ENCODE data around the gene ERCC5. TPM values are rescaled to one million over a fixed set of nuclear protein-coding genes. Genes with fewer than 3 reads are reported as not detected.

The ERCC5 gene
- polyA plus RNA-seq, 1 donor (not counting 4 experiments of a cell fraction or from before 2014, with no cell fraction given) = 40.3 TPM

- H4K20me1 ChIP-seq (ENCODE audit: control insufficient read depth, extremely low read depth, insufficient read depth, low read length) = no peaks in the 10 kb centered on the region
These were observed 573 bp upstream of the ERCC5 start for GRCh38 chr13:102845289-102845629.

GRCh38 chr13:102846261-102847015 is 606 bp downstream of the ERCC5 start:
- H3K9me1 ChIP-seq (ENCODE audit: control insufficient read depth, extremely low read depth, insufficient read depth, low read length) = no peaks in the 10 kb centered on the region
- FAIRE-seq (no peak), DNase-seq (ENCODE audit: low read depth, low spot score) (no peak)
- peak overlapping the region; percentile 92 for H3K9ac ChIP-seq (ENCODE audit: control insufficient read depth, extremely low read depth, insufficient read depth, low read length)
- peak overlapping the region; percentile 98 for H3K4me2 ChIP-seq (ENCODE audit: control insufficient read depth, extremely low read depth, insufficient read depth, low read depth, low read length)
- H3K4me3 ChIP-seq (ENCODE audit: control insufficient read depth in 2 of 3, extremely low read depth in 1 of 3, insufficient read depth in 2 of 3, low read depth in 1 of 3, low read length in 3 of 3) = peak overlapping the region; percentile 85 to 91 (median 88)
- H3K79me2 ChIP-seq (ENCODE audit: control insufficient read depth, insufficient read depth, low read length) = peaks cover 43% of the 10 kb centered on the region
- no peaks in the 10 kb centered on the region for H4K20me1 ChIP-seq (ENCODE audit: control insufficient read depth, extremely low read depth, insufficient read depth, low read length)
- H3K36me3 ChIP-seq (ENCODE audit: control insufficient read depth in 2 of 2, extremely low read depth in 1 of 2, insufficient read depth in 2 of 2, low read length in 2 of 2) = peaks cover 4 to 6% of the 10 kb centered on the region in 2 experiments
- H2AFZ ChIP-seq (ENCODE audit: control insufficient read depth, low read length) = peak overlapping the region; percentile 95
- H3K4me1 ChIP-seq (ENCODE audit: control insufficient read depth, extremely low read depth, insufficient read depth, low read length) = peaks cover 11% of the 10 kb centered on the region
- dilution Hi-C loops (cut with MboI; ENCODE audit: extremely low pct_ligation_motif_present, low sequenced_read_pairs) = no loop called here
- H3K27me3 ChIP-seq (ENCODE audit: control insufficient read depth, extremely low read depth, insufficient read depth, low read length) = no peaks in the 10 kb centered on the region
- H3K9me3 ChIP-seq (ENCODE audit: control insufficient read depth, low read depth, low read length) = no peaks in the 10 kb centered on the region
- TF ChIP-seq EZH2 (IDR thresholded peaks at IDR 0.05; ENCODE audit: low read length) = no peak
- no peak for TF ChIP-seq CTCF (optimal IDR thresholded peaks at IDR 0.05 in 1 of 3, IDR thresholded peaks at IDR 0.05 in 1 of 3, conservative IDR thresholded peaks at IDR 0.05 in 1 of 3; ENCODE audit: extremely low read depth in 1 of 3, insufficient read depth in 2 of 3, low read length in 3 of 3)
- H3K27ac ChIP-seq (ENCODE audit: control insufficient read depth, insufficient read depth, low read length) = peak overlapping the region; percentile 88

More at GRCh38 chr13:102845289-102845629, 573 bp upstream of the ERCC5 start:
- DNase-seq (ENCODE audit: low read depth, low spot score) (no peak), FAIRE-seq (no peak)
- TF ChIP-seq CTCF (optimal IDR thresholded peaks at IDR 0.05 in 1 of 3, IDR thresholded peaks at IDR 0.05 in 1 of 3, conservative IDR thresholded peaks at IDR 0.05 in 1 of 3; ENCODE audit: extremely low read depth in 1 of 3, insufficient read depth in 2 of 3, low read length in 3 of 3) (no peak), EZH2 (IDR thresholded peaks at IDR 0.05; ENCODE audit: low read length) (no peak)
- Histone ChIP-seq H3K4me2 (ENCODE audit: control insufficient read depth, extremely low read depth, insufficient read depth, low read depth, low read length) (peak overlapping the region; percentile 98), H3K27ac (ENCODE audit: control insufficient read depth, insufficient read depth, low read length) (peak overlapping the region; percentile 88), H3K9me3 (ENCODE audit: control insufficient read depth, low read depth, low read length) (no peaks in the 10 kb centered on the region), H3K9me1 (ENCODE audit: control insufficient read depth, extremely low read depth, insufficient read depth, low read length) (no peaks in the 10 kb centered on the region), H3K79me2 (ENCODE audit: control insufficient read depth, insufficient read depth, low read length) (peaks cover 37% of the 10 kb centered on the region), H3K36me3 (ENCODE audit: control insufficient read depth in 2 of 2, extremely low read depth in 1 of 2, insufficient read depth in 2 of 2, low read length in 2 of 2) (peaks cover 4 to 6% of the 10 kb centered on the region in 2 experiments), H2AFZ (ENCODE audit: control insufficient read depth, low read length) (peak overlapping the region; percentile 95), H3K4me1 (ENCODE audit: control insufficient read depth, extremely low read depth, insufficient read depth, low read length) (peaks cover 11% of the 10 kb centered on the region), H3K27me3 (ENCODE audit: control insufficient read depth, extremely low read depth, insufficient read depth, low read length) (no peaks in the 10 kb centered on the region), H3K4me3 (ENCODE audit: control insufficient read depth in 2 of 3, extremely low read depth in 1 of 3, insufficient read depth in 2 of 3, low read depth in 1 of 3, low read length in 3 of 3) (peak overlapping the region; percentile 85 to 91 (median 88)), H3K9ac (ENCODE audit: control insufficient read depth, extremely low read depth, insufficient read depth, low read length) (peak overlapping the region; percentile 92)
- dilution Hi-C loops (cut with MboI; ENCODE audit: extremely low pct_ligation_motif_present, low sequenced_read_pairs) = no loop called here

Data from keratinocyte (primary cell).